H1 (cell line): ENCODE results near the gene GLB1L2. TPM values are rescaled to one million over a fixed set of nuclear protein-coding genes. Genes with fewer than 3 reads are reported as not detected.

Experiments used
- CTCF ChIA-PET: fragments of 300-600 bp; sonication (Branson Sonifier 250); formaldehyde crosslinking; loops from one replicate; lab custom pipeline; 2021; ENCODE audit not compliant: partially characterized antibody; lab: Charles Lee
- POLR2A ChIA-PET: fragments of 300-600 bp; sonication (Branson Sonifier 250); formaldehyde crosslinking; loops from one replicate; lab custom pipeline; 2021; ENCODE audit warnings: inconsistent platforms; ENCODE audit not compliant: partially characterized antibody; lab: Charles Lee
- DNase-seq, 2 experiments: peaks; one replicate each; pipeline versions ENCODE4 v3.0.0 to v3.0.0-alpha.2; 2010 to 2022; ENCODE audit warnings: low spot score in 2 of 2, low read depth in 1 of 2, mixed read lengths in 1 of 2
- FAIRE-seq: peaks from 2 replicates; lab custom pipeline; 2011; peaks lifted over from hg19 to GRCh38; lab: Jason Lieb, UNC
- H2AFZ ChIP-seq: 2 replicates; pipeline ENCODE4 v1.8.1; 2012; ENCODE audit warnings: low read length, inconsistent platforms
- H2AK5ac ChIP-seq: 2 replicates; pipeline ENCODE4 v1.6.1; 2013; ENCODE audit warnings: low read depth, low read length
- H2BK120ac ChIP-seq: replicated peaks from 2 replicates; pipeline ENCODE3; 2013; ENCODE audit warnings: low read depth, low read length, inconsistent platforms
- H2BK12ac ChIP-seq: 2 replicates; pipeline ENCODE4 v1.6.1; 2013; ENCODE audit warnings: low read depth, low read length
- H2BK15ac ChIP-seq: 2 replicates; pipeline ENCODE4 v1.6.1; 2013; ENCODE audit warnings: low read length
- H2BK20ac ChIP-seq: 2 replicates; pipeline ENCODE4 v1.6.1; 2013; ENCODE audit warnings: low read length
- H2BK5ac ChIP-seq: 2 replicates; pipeline ENCODE4 v1.6.1; 2013; ENCODE audit warnings: low read depth, low read length
- H3K14ac ChIP-seq: 2 replicates; pipeline ENCODE4 v1.6.1; 2013; ENCODE audit warnings: inconsistent platforms; ENCODE audit not compliant: insufficient read length
- H3K18ac ChIP-seq: 2 replicates; pipeline ENCODE4 v1.6.1; 2013; ENCODE audit warnings: low read length; ENCODE audit errors: extremely low read depth
- H3K23ac ChIP-seq: 2 replicates; pipeline ENCODE4 v1.6.1; 2013; ENCODE audit warnings: inconsistent platforms; ENCODE audit not compliant: insufficient read length
- H3K23me2 ChIP-seq: 2 replicates; pipeline ENCODE4 v1.6.1; 2013; ENCODE audit warnings: low read depth, low read length
- H3K27ac ChIP-seq: 2 replicates; pipeline ENCODE4 v1.6.1; 2011; ENCODE audit warnings: low read depth, low read length, inconsistent platforms
- H3K27me3 ChIP-seq, 4 experiments: replicated peaks in 1 of 4; 1 replicate in 1 of 4; 2 replicates in 3 of 4; pipeline versions ENCODE4 v1.6.1 to v1.8.1; 2011 to 2013; ENCODE audit warnings: low read length in 3 of 4, mild to moderate bottlenecking in 3 of 4, inconsistent platforms in 2 of 4, mixed read lengths in 2 of 4, moderate library complexity in 1 of 4; ENCODE audit not compliant: control insufficient read depth in 3 of 4, insufficient read depth in 3 of 4; ENCODE audit errors: extremely low read depth in 1 of 4
- H3K36me3 ChIP-seq, 4 experiments: 2 replicates each; pipeline versions ENCODE4 v1.6.1 to v1.8.1; 2011 to 2013; ENCODE audit warnings: mild to moderate bottlenecking in 4 of 4, low read length in 3 of 4, moderate library complexity in 2 of 4, control low read depth in 1 of 4, inconsistent platforms in 1 of 4; ENCODE audit not compliant: insufficient read depth in 4 of 4, control insufficient read depth in 2 of 4
- H3K4ac ChIP-seq: replicated peaks from 2 replicates; pipeline ENCODE3; 2013; ENCODE audit warnings: low read length, low read depth, mixed read lengths, inconsistent platforms; ENCODE audit not compliant: insufficient read length
- H3K4me1 ChIP-seq, 4 experiments: replicated peaks in 1 of 4; 1 replicate in 1 of 4; 2 replicates in 3 of 4; pipeline versions ENCODE4 v1.6.1 to v1.8.1; 2011 to 2013; ENCODE audit warnings: low read length in 3 of 4, inconsistent platforms in 2 of 4, mixed read lengths in 1 of 4; ENCODE audit not compliant: insufficient read depth in 4 of 4, control insufficient read depth in 3 of 4
- H3K4me2 ChIP-seq, 2 experiments: 2 replicates each; pipeline versions ENCODE4 v1.6.1 to v1.8.1; 2011 to 2013; ENCODE audit warnings: low read depth in 2 of 2, low read length in 2 of 2, control low read depth in 1 of 2, inconsistent platforms in 1 of 2, mild to moderate bottlenecking in 1 of 2; ENCODE audit not compliant: insufficient read depth in 1 of 2
- H3K4me3 ChIP-seq, 4 experiments: fragments of 200-600, 300-600 bp in 1 of 4; sonication (generic), shearing (Covaris generic), sonication (Bioruptor Twin) in 1 of 4; 2 replicates each; pipeline versions ENCODE4 v1.5.1 to v1.8.1; 2011 to 2016; ENCODE audit warnings: low read length in 4 of 4, low read depth in 3 of 4, control low read depth in 2 of 4, inconsistent platforms in 2 of 4, mild to moderate bottlenecking in 2 of 4, mixed read lengths in 1 of 4, moderate library complexity in 1 of 4; ENCODE audit not compliant: insufficient read depth in 2 of 4; ENCODE audit errors: extremely low read depth in 1 of 4
- H3K56ac ChIP-seq: replicated peaks from 2 replicates; pipeline ENCODE3; 2013; ENCODE audit warnings: low read depth, mild to moderate bottlenecking, mixed read lengths, low read length, inconsistent platforms; ENCODE audit not compliant: insufficient read length
- H3K79me1 ChIP-seq: 2 replicates; pipeline ENCODE4 v1.6.1; 2013; ENCODE audit warnings: low read depth, low read length, control low read depth
- H3K79me2 ChIP-seq, 2 experiments: 2 replicates each; pipeline versions ENCODE4 v1.6.1 to v1.8.1; 2012 to 2013; ENCODE audit warnings: low read length in 2 of 2, mild to moderate bottlenecking in 2 of 2, inconsistent platforms in 1 of 2; ENCODE audit not compliant: insufficient read depth in 2 of 2, control insufficient read depth in 1 of 2
- H3K9ac ChIP-seq, 4 experiments: replicated peaks in 1 of 4; 1 replicate in 1 of 4; 2 replicates in 3 of 4; pipeline versions ENCODE4 v1.6.1 to v1.8.1; 2011 to 2013; ENCODE audit warnings: low read depth in 3 of 4, low read length in 3 of 4, control low read depth in 2 of 4, mild to moderate bottlenecking in 2 of 4, moderate library complexity in 2 of 4, inconsistent platforms in 1 of 4; ENCODE audit errors: extremely low read depth in 1 of 4
- H3K9me3 ChIP-seq, 2 experiments: 2 replicates each; pipeline versions ENCODE4 v1.6.1 to v1.8.1; 2012 to 2013; ENCODE audit warnings: mild to moderate bottlenecking in 2 of 2, moderate library complexity in 2 of 2, control low read depth in 1 of 2, inconsistent platforms in 1 of 2, low read depth in 1 of 2, low read length in 1 of 2, mixed read lengths in 1 of 2; ENCODE audit not compliant: insufficient read depth in 2 of 2
- H4K20me1 ChIP-seq, 2 experiments: replicated peaks in 1 of 2; 2 replicates each; pipeline versions ENCODE3 to v1.8.1; 2011 to 2013; ENCODE audit warnings: inconsistent platforms in 2 of 2, low read length in 2 of 2, mild to moderate bottlenecking in 1 of 2; ENCODE audit not compliant: insufficient read depth in 2 of 2, control insufficient read depth in 1 of 2
- H4K5ac ChIP-seq: 2 replicates; pipeline ENCODE4 v1.6.1; 2013; ENCODE audit warnings: low read length, low read depth, mixed read lengths, inconsistent platforms; ENCODE audit not compliant: insufficient read length
- H4K8ac ChIP-seq: 2 replicates; pipeline ENCODE4 v1.8.0; 2013; ENCODE audit warnings: mild to moderate bottlenecking, moderate library complexity, low read length, inconsistent platforms; ENCODE audit not compliant: insufficient read depth; ENCODE audit errors: extremely low read depth
- H4K91ac ChIP-seq: replicated peaks from 2 replicates; pipeline ENCODE3; 2013; ENCODE audit warnings: low read length, mixed read lengths, inconsistent platforms; ENCODE audit not compliant: insufficient read length
- HDAC2 ChIP-seq, 2 experiments: fragments of 300-600 bp in 1 of 2; sonication (generic) in 1 of 2; IDR thresholded peaks; 2 replicates each; pipeline ENCODE4 v1.6.1; 2011 to 2012; ENCODE audit warnings: low read depth in 2 of 2, low read length in 2 of 2, mild to moderate bottlenecking in 2 of 2, moderate library complexity in 2 of 2, borderline replicate concordance in 1 of 2, inconsistent platforms in 1 of 2
- KDM5A ChIP-seq: fragments of 200-600 bp; IDR thresholded peaks from 2 replicates; pipeline ENCODE4 v1.7.1; 2012; ENCODE audit warnings: mild to moderate bottlenecking, low read length, inconsistent platforms, mixed read lengths
- MAFK ChIP-seq: IDR thresholded peaks from 2 replicates; pipeline ENCODE4 v1.6.1; 2012; ENCODE audit warnings: low read depth, mild to moderate bottlenecking, improper control_type of control experiment, low read length
- POU5F1 ChIP-seq: IDR thresholded peaks from 2 replicates; pipeline ENCODE4 v1.6.1; 2011; ENCODE audit warnings: low read depth, mild to moderate bottlenecking, low read length, moderate library complexity
- WGBS, 2 experiments: shearing (Covaris generic) in 1 of 2; methylation state at CpG; one replicate each; pipeline versions ENCODE4 v1.1.6 to v1.1.7; 2013 to 2015; ENCODE audit warnings: low lambda C conversion rate in 2 of 2, mixed read lengths in 2 of 2, inconsistent platforms in 1 of 2, low coverage in 1 of 2, missing lambda C conversion rate in 1 of 2; ENCODE audit not compliant: insufficient replicate concordance in 2 of 2, insufficient coverage in 1 of 2, insufficient read length in 1 of 2; ENCODE audit errors: extremely low coverage in 1 of 2, missing lambda C conversion rate in 1 of 2; 5-methylcytosine and 5-hydroxymethylcytosine counted together
- polyA plus RNA-seq, 7 experiments: library from polyadenylated mRNA; depleted of rRNA in 3 of 7; stranded (reverse) in 5 of 7; unstranded in 2 of 7; fragments of >200 nt in 5 of 7; fragments of 200-250 nt in 2 of 7; gene quantifications; 1 replicate in 5 of 7; 2 replicates in 1 of 7; 4 replicates in 1 of 7; pipeline versions ENCODE4 v1.2.1 to v1.2.3, GENCODE V29; 2011 to 2013; ENCODE audit warnings: missing spikeins in 2 of 7, mixed read lengths in 2 of 7
- total RNA-seq: library from RNA; stranded (reverse); fragmentation: NEBNext Ultra II Directional; extraction: Animal tissue kit (Norgen Biotek cat#: 25700); gene quantifications from 2 replicates; pipeline ENCODE4 v1.2.1, GENCODE V29; 2021

Gene GLB1L2
- total and polyA plus RNA-seq, 2 of the 8 experiments (the other 6 are each of a cell fraction or from before 2014, with no cell fraction given), result 4.4 to 7.9 TPM

- no peak overlapping the region for H2AFZ ChIP-seq
- H4K5ac ChIP-seq, result no peak overlapping the region
- no peak overlapping the region for H2BK15ac ChIP-seq
- H4K8ac ChIP-seq, result no peak overlapping the region
- H3K4me1 ChIP-seq, result peaks cover 0 to 3% (median 0%) of the 10 kb centered on the region in 4 experiments; a peak in 1 of 7 replicates
- H3K79me2 ChIP-seq, result no peaks in the 10 kb centered on the region
- WGBS, 2 experiments, result 88% methylated on average over 4 of the region's 4 CpGs; no CpG with 5 or more reads in 1 of the 2 experiments
- no peaks in the 10 kb centered on the region for H3K27me3 ChIP-seq
- no peak overlapping the region for H3K56ac ChIP-seq
- H4K91ac ChIP-seq, result no peak overlapping the region
- FAIRE-seq, result no peak
- peaks cover 8 to 18% of the 10 kb centered on the region in 2 experiments for H4K20me1 ChIP-seq
- H3K23ac ChIP-seq, result no peak overlapping the region
- ChIA-PET CTCF (interaction anchor here (0.9 kb wide), 1 partner anchor 11 kb away, joined by 4 read pairs; no protein-coding TSS in a partner anchor), POLR2A (no interaction called here)
- H3K36me3 ChIP-seq, result peaks cover 0 to 5% (median 0%) of the 10 kb centered on the region in 4 experiments; a peak in 3 of 8 replicates
- no peak overlapping the region for H3K14ac ChIP-seq
- no peak overlapping the region for H2AK5ac ChIP-seq
- no peak overlapping the region for H2BK12ac ChIP-seq
- no peak overlapping the region for H3K9ac ChIP-seq
- H3K27ac ChIP-seq, result no peak overlapping the region
- H2BK20ac ChIP-seq, result no peak overlapping the region
- no peak overlapping the region for H2BK120ac ChIP-seq
- TF ChIP-seq POU5F1 (no peak), HDAC2 (IDR thresholded peaks at IDR 0.05; ENCODE audit: borderline replicate concordance in 1 of 2, low read depth in 2 of 2, low read length in 2 of 2) (no peak), MAFK (no peak), KDM5A (no peak)
- DNase-seq, result no peak
- no peaks in the 10 kb centered on the region for H3K23me2 ChIP-seq
- 0 out of 2 replicates have a peak, but pooled peaks cover 2% of the 10 kb centered on the region for H3K79me1 ChIP-seq
- no peaks in the 10 kb centered on the region for H3K9me3 ChIP-seq
- H3K4me2 ChIP-seq, result no peak overlapping the region
- H2BK5ac ChIP-seq, result no peak overlapping the region
- no peak overlapping the region for H3K4me3 ChIP-seq
- no peak overlapping the region for H3K18ac ChIP-seq
- no peak overlapping the region for H3K4ac ChIP-seq
These were observed 56.8 kb downstream of the GLB1L2 start for GRCh38 chr11:134388590-134388989.
